Occipital lobe (tissue), 2 donors: ENCODE measurements around the gene ERBB2. TPM values are rescaled to one million over a fixed set of nuclear protein-coding genes. Genes with fewer than 3 reads are reported as not detected.

Source experiments
- DNase-seq: peaks from one replicate; lab custom pipeline; 2025; lab: John Stamatoyannopoulos, UW
- total RNA-seq: library from RNA; depleted of rRNA; stranded (reverse); fragments of >200 nt; gene quantifications from one replicate; pipeline ENCODE4 v1.2.3, GENCODE V29; 2014

Gene ERBB2
- total RNA-seq, 1 donor from 2014 or later, result 10.1 TPM

GRCh38 chr17:39665642-39666224 lies 34.1 kb upstream of the ERBB2 start:
- no peak for DNase-seq

DNA sequence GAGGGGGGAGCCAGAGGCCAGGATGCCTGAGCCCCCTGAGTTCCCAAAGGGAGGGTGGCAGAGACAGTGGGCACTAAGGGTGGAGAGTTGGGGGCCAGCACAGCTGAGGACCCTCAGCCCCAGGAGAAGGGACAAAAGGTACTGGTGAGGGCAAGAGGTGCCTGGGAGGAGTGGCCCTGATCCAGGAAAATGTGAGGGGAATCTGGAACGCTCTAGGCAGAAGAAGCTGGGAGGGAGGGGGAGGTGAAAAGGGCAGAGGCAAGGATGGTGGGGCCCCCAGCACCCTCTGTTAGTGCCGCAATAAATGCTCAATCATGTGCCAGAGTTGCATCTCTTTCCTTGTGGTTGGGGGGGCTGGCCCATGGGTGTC lies 33.6 kb upstream of the ERBB2 start:
- DNase-seq, result no peak

DNA sequence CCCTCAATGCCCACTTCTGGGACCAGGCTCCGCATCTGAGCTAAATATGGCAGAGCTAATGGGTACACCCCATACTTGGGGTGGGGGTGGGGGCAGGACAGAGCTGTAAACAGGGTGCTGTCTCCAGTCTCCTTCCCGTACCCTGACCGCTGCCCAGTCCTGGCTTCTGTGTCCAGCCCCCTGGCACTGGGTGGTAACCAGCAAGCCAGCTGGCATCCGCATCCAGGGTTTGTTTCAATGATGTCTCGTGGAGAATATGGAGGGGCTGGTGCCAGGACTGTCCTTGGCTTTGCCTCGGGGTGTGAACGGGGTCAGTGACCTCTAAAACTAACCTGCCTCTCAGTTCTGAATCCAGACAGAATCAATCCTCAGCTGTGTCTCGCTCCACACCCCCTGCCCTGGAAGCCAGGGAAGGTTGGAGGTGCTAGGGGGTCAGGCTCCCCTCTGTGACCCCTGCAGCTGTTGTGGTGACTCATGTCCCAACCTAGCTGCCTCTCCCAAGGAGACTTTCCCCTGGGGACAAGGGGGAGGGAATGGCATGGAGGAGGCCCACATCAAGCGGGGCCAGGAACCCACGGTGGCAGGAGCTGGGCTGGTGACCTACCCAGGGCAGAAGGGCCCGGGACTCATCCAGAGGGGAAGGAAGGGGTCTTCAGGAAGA lies 33.1 kb upstream of the ERBB2 start:
- no peak for DNase-seq

DNA sequence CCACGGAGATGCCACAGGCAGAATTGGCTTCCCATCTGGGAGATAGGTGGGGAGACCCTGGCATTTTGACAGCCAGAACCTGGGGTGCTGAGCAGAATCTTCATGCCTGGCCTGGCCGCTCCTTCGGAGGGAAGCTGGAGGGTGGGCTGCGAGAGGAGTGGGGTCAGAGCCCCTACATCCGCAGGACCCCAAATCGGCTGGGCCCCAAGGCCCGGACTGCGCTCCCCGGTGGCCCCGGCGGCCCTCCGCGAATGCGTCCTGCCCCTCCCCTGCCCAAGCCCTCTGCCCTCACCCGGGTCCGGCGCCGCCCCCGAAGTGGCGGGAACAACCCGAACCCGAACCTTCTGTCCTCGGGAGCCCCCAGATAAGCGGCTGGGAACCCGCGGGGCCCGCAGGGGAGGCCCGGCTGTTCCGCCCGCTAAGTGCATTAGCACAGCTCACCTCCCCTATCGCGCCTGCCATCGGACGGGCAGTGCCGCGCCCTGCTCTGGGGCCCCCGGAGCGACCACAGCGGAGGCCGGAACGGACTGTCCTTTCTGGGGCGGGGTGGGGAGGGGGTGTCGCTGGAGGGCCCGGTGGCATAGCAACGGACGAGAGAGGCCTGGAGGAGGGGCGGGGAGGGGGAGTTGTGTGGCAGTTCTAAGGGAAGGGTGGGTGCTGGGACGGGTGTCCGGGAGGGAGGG lies 32.5 kb upstream of the ERBB2 start:
- DNase-seq, result no peak

GRCh38 chr17:39667945-39668924 lies 31.6 kb upstream of the ERBB2 start, which contains the start of gene PNMT:
Gene PNMT, plus strand, starts transcription at chr17:39668453. Its CDS starts 23 bp downstream, at chr17:39668476.
- DNase-seq, result no peak

DNA sequence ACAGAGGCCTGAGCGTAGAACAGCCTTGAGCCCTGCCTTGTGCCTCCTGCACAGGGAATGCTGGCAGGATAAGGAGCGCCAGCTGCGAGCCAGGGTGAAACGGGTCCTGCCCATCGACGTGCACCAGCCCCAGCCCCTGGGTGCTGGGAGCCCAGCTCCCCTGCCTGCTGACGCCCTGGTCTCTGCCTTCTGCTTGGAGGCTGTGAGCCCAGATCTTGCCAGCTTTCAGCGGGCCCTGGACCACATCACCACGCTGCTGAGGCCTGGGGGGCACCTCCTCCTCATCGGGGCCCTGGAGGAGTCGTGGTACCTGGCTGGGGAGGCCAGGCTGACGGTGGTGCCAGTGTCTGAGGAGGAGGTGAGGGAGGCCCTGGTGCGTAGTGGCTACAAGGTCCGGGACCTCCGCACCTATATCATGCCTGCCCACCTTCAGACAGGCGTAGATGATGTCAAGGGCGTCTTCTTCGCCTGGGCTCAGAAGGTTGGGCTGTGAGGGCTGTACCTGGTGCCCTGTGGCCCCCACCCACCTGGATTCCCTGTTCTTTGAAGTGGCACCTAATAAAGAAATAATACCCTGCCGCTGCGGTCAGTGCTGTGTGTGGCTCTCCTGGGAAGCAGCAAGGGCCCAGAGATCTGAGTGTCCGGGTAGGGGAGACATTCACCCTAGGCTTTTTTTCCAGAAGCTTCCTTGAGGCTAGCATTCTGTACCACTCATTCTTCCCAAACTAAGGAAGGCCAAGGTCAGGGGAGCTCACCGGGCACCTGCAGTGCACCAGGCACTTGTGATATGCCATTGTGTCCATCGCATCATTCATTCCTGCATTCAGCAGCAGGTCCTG lies 29.7 kb upstream of the ERBB2 start:
- DNase-seq, result no peak

- no peak for DNase-seq
These were observed 29.1 kb upstream of the ERBB2 start for GRCh38 chr17:39670746-39671145.

DNA sequence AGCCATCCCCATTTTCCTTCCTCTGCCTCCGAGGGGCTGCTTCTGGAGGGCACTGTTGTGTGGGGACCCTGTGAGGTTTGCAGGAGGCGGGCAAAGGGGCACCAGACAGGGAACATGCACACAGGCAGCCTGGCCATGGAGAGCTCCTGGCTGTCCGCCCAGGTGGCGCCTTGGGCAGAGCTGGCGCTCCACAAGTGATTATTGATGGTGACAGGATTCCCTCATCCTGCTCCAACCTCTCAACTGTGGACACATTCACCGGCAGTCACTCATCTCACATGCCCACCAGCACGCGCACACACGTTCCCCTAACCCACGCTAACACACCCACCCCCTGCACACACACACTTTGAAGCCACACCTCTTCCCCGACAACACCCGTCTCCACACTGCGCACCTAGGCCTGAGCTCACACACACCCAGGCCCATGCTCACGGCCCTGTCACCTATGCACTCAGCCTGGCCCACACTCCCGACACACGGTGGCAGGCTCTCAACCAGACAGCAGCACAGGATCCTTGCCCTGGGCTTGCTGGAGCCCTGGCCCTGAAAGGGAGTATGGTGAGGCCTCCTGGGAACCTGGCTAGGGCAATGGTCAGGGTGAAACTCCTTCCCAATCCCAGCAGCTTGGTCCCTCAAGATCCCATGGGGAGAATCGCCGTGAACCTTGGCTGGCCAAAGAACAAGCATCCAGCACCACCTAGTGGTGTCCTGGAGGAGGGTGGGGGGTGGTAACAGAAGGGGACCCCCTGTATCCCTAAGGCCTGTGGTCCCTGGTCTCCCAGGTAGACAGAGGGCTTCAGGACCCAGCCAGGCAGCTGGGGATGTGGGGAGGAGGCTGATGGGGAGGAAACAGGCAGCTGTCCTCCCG lies 28.0 kb upstream of the ERBB2 start:
- DNase-seq, result no peak

GRCh38 chr17:39672522-39673334 lies 27.1 kb upstream of the ERBB2 start:
- DNase-seq, result no peak

DNA sequence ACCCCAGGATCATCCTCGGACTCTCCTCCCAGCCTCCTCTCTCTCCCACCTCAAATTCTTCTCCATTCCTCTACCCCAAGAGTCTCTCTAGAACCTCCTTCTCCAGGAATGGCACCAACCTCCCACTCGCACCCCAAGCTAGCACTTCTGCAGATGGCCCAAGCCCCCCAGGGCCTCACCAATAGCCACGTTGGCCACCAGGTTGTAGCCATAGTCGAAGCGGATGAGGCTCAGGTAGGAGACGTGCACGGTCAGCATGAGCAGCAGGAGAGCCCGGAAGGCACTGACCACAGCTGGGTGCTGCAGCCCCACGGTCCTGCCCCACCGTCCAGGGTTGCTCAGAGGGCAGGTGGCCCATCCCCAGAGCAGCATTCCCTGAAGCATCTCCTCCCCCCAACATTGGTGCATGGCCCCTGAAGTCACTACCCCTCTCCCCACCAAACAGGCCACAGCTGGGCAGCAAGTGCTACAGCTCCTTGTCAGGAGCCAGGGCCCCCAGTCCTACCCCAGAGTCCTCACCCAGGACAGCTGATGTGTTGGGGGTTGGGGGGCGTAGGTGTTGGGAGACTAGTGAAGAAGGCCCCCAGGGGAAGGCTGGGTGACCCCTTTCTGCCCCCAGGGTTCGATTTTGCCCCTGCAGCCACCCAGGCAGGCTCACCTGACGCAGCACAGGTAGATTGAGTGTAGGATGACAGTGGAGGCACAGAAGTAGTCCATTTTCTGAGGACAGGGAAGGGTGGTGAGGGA lies 26.4 kb upstream of the ERBB2 start:
- DNase-seq, result no peak

DNA sequence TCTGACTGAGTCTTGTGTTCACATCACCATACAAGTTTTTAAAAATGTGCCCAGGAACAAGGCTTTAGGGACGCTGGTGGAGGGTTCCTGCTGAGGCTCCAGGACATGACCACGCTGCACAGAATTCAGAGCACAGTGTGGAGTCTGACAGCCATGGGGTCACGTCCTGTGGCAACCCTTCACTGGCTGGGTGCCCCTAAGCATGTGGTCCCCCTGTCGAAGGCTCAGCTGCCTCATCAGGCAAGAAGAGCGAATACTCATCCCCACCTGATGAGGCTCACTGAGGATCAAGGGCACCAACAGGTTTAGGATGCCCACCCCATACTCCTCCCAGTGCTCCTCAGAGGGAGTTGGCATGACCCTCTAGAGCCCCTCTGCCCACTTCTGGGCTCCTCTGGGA lies 25.7 kb upstream of the ERBB2 start:
- no peak for DNase-seq

DNA sequence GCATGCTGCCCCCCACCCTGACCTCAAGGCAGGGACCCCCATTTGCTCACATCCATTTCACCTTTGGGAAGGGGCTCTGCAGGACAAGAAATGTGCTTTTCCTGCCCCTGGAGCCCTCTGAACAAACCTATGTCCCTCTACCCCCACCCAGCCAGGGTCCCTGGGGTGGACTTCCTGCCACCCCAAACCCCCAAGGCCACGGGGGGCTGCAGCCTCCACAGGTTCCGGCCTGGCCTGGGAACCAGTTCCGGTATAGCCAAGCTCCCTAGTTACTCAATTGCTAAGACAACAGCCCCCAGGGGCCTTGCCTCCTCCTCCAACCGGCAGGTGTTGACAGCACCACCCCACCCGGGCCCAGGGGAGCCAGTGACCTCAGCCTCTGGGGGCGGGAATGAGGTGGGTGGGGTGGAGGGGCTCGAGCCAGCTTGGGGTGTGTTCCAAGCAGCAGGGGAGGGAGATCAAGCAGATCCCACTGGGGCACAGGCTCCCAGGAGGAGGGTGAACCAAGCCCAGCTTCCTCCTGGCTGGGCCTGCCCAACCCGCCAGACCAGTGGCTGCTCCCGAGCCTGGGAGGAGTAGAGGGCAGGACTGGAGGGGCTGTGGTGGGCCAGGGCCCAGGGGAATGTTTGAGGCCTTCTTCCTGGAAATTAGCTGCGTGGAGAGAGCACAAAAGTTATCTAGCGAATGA lies 25.0 kb upstream of the ERBB2 start:
- DNase-seq, result no peak

DNA sequence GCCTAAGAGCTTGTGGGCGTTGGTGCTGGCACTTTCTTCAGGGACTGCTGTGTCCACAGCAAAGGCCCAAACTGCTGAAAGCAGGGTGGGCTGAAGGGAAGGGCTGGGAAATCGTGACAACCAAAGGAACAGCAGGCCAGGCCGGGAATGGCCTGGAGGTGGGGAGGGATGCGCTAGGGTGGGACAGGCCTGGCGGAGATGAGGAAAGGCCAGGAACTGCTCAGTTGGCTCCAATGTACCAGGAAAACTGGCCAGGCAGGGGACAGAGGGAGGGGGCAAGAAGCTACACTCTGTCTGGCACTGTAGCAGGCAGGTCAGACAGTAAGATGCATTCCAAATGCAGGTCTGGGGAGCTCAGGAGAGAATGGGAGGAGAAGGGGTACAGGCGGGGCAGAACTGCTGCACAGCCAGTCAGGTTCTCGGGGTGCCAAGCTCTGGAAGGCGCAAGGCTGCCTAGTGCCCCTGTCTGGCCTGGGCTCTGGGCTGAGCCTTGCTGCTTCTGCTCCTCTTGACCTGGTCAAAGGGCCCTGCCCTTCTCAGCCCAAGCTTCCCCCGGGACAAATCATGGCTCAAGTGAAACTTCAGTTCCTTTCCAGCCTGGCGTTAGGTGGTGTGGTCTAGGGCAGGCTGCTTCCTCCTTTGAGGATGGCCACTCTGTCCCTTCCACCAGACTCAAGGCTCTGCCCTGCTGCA lies 24.3 kb upstream of the ERBB2 start:
- DNase-seq, result no peak

- DNase-seq, result peak; percentile 70
These were observed 23.6 kb upstream of the ERBB2 start for GRCh38 chr17:39676198-39676819.

GRCh38 chr17:39677072-39677471 lies 22.8 kb upstream of the ERBB2 start:
- no peak for DNase-seq

GRCh38 chr17:39677542-39678339 lies 22.1 kb upstream of the ERBB2 start:
- DNase-seq, result peak; percentile 57
